H1 (cell line): ENCODE results near the gene NFATC4. TPM values are rescaled to one million over a fixed set of nuclear protein-coding genes. Genes with fewer than 3 reads are reported as not detected.

Experiments
- CTCF ChIA-PET: fragments of 300-600 bp; sonication (Branson Sonifier 250); formaldehyde crosslinking; loops from one replicate; lab custom pipeline; 2021; ENCODE audit not compliant: partially characterized antibody; lab: Charles Lee
- POLR2A ChIA-PET: fragments of 300-600 bp; sonication (Branson Sonifier 250); formaldehyde crosslinking; loops from one replicate; lab custom pipeline; 2021; ENCODE audit warnings: inconsistent platforms; ENCODE audit not compliant: partially characterized antibody; lab: Charles Lee
- DNase-seq, 2 experiments: peaks; one replicate each; pipeline versions ENCODE4 v3.0.0 to v3.0.0-alpha.2; 2010 to 2022; ENCODE audit warnings: low spot score in 2 of 2, low read depth in 1 of 2, mixed read lengths in 1 of 2
- FAIRE-seq: peaks from 2 replicates; lab custom pipeline; 2011; peaks lifted over from hg19 to GRCh38; lab: Jason Lieb, UNC
- H2AFZ ChIP-seq: 2 replicates; pipeline ENCODE4 v1.8.1; 2012; ENCODE audit warnings: low read length, inconsistent platforms
- H2AK5ac ChIP-seq: 2 replicates; pipeline ENCODE4 v1.6.1; 2013; ENCODE audit warnings: low read depth, low read length
- H2BK120ac ChIP-seq: replicated peaks from 2 replicates; pipeline ENCODE3; 2013; ENCODE audit warnings: low read depth, low read length, inconsistent platforms
- H2BK12ac ChIP-seq: 2 replicates; pipeline ENCODE4 v1.6.1; 2013; ENCODE audit warnings: low read depth, low read length
- H2BK15ac ChIP-seq: 2 replicates; pipeline ENCODE4 v1.6.1; 2013; ENCODE audit warnings: low read length
- H2BK20ac ChIP-seq: 2 replicates; pipeline ENCODE4 v1.6.1; 2013; ENCODE audit warnings: low read length
- H2BK5ac ChIP-seq: 2 replicates; pipeline ENCODE4 v1.6.1; 2013; ENCODE audit warnings: low read depth, low read length
- H3K14ac ChIP-seq: 2 replicates; pipeline ENCODE4 v1.6.1; 2013; ENCODE audit warnings: inconsistent platforms; ENCODE audit not compliant: insufficient read length
- H3K18ac ChIP-seq: 2 replicates; pipeline ENCODE4 v1.6.1; 2013; ENCODE audit warnings: low read length; ENCODE audit errors: extremely low read depth
- H3K23ac ChIP-seq: 2 replicates; pipeline ENCODE4 v1.6.1; 2013; ENCODE audit warnings: inconsistent platforms; ENCODE audit not compliant: insufficient read length
- H3K23me2 ChIP-seq: 2 replicates; pipeline ENCODE4 v1.6.1; 2013; ENCODE audit warnings: low read depth, low read length
- H3K27ac ChIP-seq: 2 replicates; pipeline ENCODE4 v1.6.1; 2011; ENCODE audit warnings: low read depth, low read length, inconsistent platforms
- H3K27me3 ChIP-seq, 4 experiments: replicated peaks in 1 of 4; 1 replicate in 1 of 4; 2 replicates in 3 of 4; pipeline versions ENCODE4 v1.6.1 to v1.8.1; 2011 to 2013; ENCODE audit warnings: low read length in 3 of 4, mild to moderate bottlenecking in 3 of 4, inconsistent platforms in 2 of 4, mixed read lengths in 2 of 4, moderate library complexity in 1 of 4; ENCODE audit not compliant: control insufficient read depth in 3 of 4, insufficient read depth in 3 of 4; ENCODE audit errors: extremely low read depth in 1 of 4
- H3K36me3 ChIP-seq, 4 experiments: 2 replicates each; pipeline versions ENCODE4 v1.6.1 to v1.8.1; 2011 to 2013; ENCODE audit warnings: mild to moderate bottlenecking in 4 of 4, low read length in 3 of 4, moderate library complexity in 2 of 4, control low read depth in 1 of 4, inconsistent platforms in 1 of 4; ENCODE audit not compliant: insufficient read depth in 4 of 4, control insufficient read depth in 2 of 4
- H3K4ac ChIP-seq: replicated peaks from 2 replicates; pipeline ENCODE3; 2013; ENCODE audit warnings: low read length, low read depth, mixed read lengths, inconsistent platforms; ENCODE audit not compliant: insufficient read length
- H3K4me1 ChIP-seq, 4 experiments: replicated peaks in 1 of 4; 1 replicate in 1 of 4; 2 replicates in 3 of 4; pipeline versions ENCODE4 v1.6.1 to v1.8.1; 2011 to 2013; ENCODE audit warnings: low read length in 3 of 4, inconsistent platforms in 2 of 4, mixed read lengths in 1 of 4; ENCODE audit not compliant: insufficient read depth in 4 of 4, control insufficient read depth in 3 of 4
- H3K4me2 ChIP-seq, 2 experiments: 2 replicates each; pipeline versions ENCODE4 v1.6.1 to v1.8.1; 2011 to 2013; ENCODE audit warnings: low read depth in 2 of 2, low read length in 2 of 2, control low read depth in 1 of 2, inconsistent platforms in 1 of 2, mild to moderate bottlenecking in 1 of 2; ENCODE audit not compliant: insufficient read depth in 1 of 2
- H3K4me3 ChIP-seq, 4 experiments: fragments of 200-600, 300-600 bp in 1 of 4; sonication (generic), shearing (Covaris generic), sonication (Bioruptor Twin) in 1 of 4; 2 replicates each; pipeline versions ENCODE4 v1.5.1 to v1.8.1; 2011 to 2016; ENCODE audit warnings: low read length in 4 of 4, low read depth in 3 of 4, control low read depth in 2 of 4, inconsistent platforms in 2 of 4, mild to moderate bottlenecking in 2 of 4, mixed read lengths in 1 of 4, moderate library complexity in 1 of 4; ENCODE audit not compliant: insufficient read depth in 2 of 4; ENCODE audit errors: extremely low read depth in 1 of 4
- H3K56ac ChIP-seq: replicated peaks from 2 replicates; pipeline ENCODE3; 2013; ENCODE audit warnings: low read depth, mild to moderate bottlenecking, mixed read lengths, low read length, inconsistent platforms; ENCODE audit not compliant: insufficient read length
- H3K79me1 ChIP-seq: 2 replicates; pipeline ENCODE4 v1.6.1; 2013; ENCODE audit warnings: low read depth, low read length, control low read depth
- H3K79me2 ChIP-seq, 2 experiments: 2 replicates each; pipeline versions ENCODE4 v1.6.1 to v1.8.1; 2012 to 2013; ENCODE audit warnings: low read length in 2 of 2, mild to moderate bottlenecking in 2 of 2, inconsistent platforms in 1 of 2; ENCODE audit not compliant: insufficient read depth in 2 of 2, control insufficient read depth in 1 of 2
- H3K9ac ChIP-seq, 4 experiments: replicated peaks in 1 of 4; 1 replicate in 1 of 4; 2 replicates in 3 of 4; pipeline versions ENCODE4 v1.6.1 to v1.8.1; 2011 to 2013; ENCODE audit warnings: low read depth in 3 of 4, low read length in 3 of 4, control low read depth in 2 of 4, mild to moderate bottlenecking in 2 of 4, moderate library complexity in 2 of 4, inconsistent platforms in 1 of 4; ENCODE audit errors: extremely low read depth in 1 of 4
- H3K9me3 ChIP-seq, 2 experiments: 2 replicates each; pipeline versions ENCODE4 v1.6.1 to v1.8.1; 2012 to 2013; ENCODE audit warnings: mild to moderate bottlenecking in 2 of 2, moderate library complexity in 2 of 2, control low read depth in 1 of 2, inconsistent platforms in 1 of 2, low read depth in 1 of 2, low read length in 1 of 2, mixed read lengths in 1 of 2; ENCODE audit not compliant: insufficient read depth in 2 of 2
- H4K20me1 ChIP-seq, 2 experiments: replicated peaks in 1 of 2; 2 replicates each; pipeline versions ENCODE3 to v1.8.1; 2011 to 2013; ENCODE audit warnings: inconsistent platforms in 2 of 2, low read length in 2 of 2, mild to moderate bottlenecking in 1 of 2; ENCODE audit not compliant: insufficient read depth in 2 of 2, control insufficient read depth in 1 of 2
- H4K5ac ChIP-seq: 2 replicates; pipeline ENCODE4 v1.6.1; 2013; ENCODE audit warnings: low read length, low read depth, mixed read lengths, inconsistent platforms; ENCODE audit not compliant: insufficient read length
- H4K8ac ChIP-seq: 2 replicates; pipeline ENCODE4 v1.8.0; 2013; ENCODE audit warnings: mild to moderate bottlenecking, moderate library complexity, low read length, inconsistent platforms; ENCODE audit not compliant: insufficient read depth; ENCODE audit errors: extremely low read depth
- H4K91ac ChIP-seq: replicated peaks from 2 replicates; pipeline ENCODE3; 2013; ENCODE audit warnings: low read length, mixed read lengths, inconsistent platforms; ENCODE audit not compliant: insufficient read length
- FOSL1 ChIP-seq: IDR thresholded peaks from 2 replicates; pipeline ENCODE4 v1.6.1; 2011; ENCODE audit warnings: mild to moderate bottlenecking, low read depth, low read length, moderate library complexity; ENCODE audit not compliant: insufficient read depth
- SRF ChIP-seq: IDR thresholded peaks from 2 replicates; pipeline ENCODE4 v1.6.1; 2011; ENCODE audit warnings: mild to moderate bottlenecking, low read depth, low read length, moderate library complexity
- WGBS, 2 experiments: shearing (Covaris generic) in 1 of 2; methylation state at CpG; one replicate each; pipeline versions ENCODE4 v1.1.6 to v1.1.7; 2013 to 2015; ENCODE audit warnings: low lambda C conversion rate in 2 of 2, mixed read lengths in 2 of 2, inconsistent platforms in 1 of 2, low coverage in 1 of 2, missing lambda C conversion rate in 1 of 2; ENCODE audit not compliant: insufficient replicate concordance in 2 of 2, insufficient coverage in 1 of 2, insufficient read length in 1 of 2; ENCODE audit errors: extremely low coverage in 1 of 2, missing lambda C conversion rate in 1 of 2; 5-methylcytosine and 5-hydroxymethylcytosine counted together
- polyA plus RNA-seq, 7 experiments: library from polyadenylated mRNA; depleted of rRNA in 3 of 7; stranded (reverse) in 5 of 7; unstranded in 2 of 7; fragments of >200 nt in 5 of 7; fragments of 200-250 nt in 2 of 7; gene quantifications; 1 replicate in 5 of 7; 2 replicates in 1 of 7; 4 replicates in 1 of 7; pipeline versions ENCODE4 v1.2.1 to v1.2.3, GENCODE V29; 2011 to 2013; ENCODE audit warnings: missing spikeins in 2 of 7, mixed read lengths in 2 of 7
- total RNA-seq: library from RNA; stranded (reverse); fragmentation: NEBNext Ultra II Directional; extraction: Animal tissue kit (Norgen Biotek cat#: 25700); gene quantifications from 2 replicates; pipeline ENCODE4 v1.2.1, GENCODE V29; 2021
- TF ChIP-seq, protein P1 (sequence below): IDR thresholded peaks from 2 replicates; pipeline ENCODE4 v1.6.1; 2011; ENCODE audit warnings: low read length, improper control_type of control experiment

The NFATC4 gene
- total and polyA plus RNA-seq, 2 of the 8 experiments (the other 6 are each of a cell fraction or from before 2014, with no cell fraction given): 47.3 to 50.3 TPM

DNA sequence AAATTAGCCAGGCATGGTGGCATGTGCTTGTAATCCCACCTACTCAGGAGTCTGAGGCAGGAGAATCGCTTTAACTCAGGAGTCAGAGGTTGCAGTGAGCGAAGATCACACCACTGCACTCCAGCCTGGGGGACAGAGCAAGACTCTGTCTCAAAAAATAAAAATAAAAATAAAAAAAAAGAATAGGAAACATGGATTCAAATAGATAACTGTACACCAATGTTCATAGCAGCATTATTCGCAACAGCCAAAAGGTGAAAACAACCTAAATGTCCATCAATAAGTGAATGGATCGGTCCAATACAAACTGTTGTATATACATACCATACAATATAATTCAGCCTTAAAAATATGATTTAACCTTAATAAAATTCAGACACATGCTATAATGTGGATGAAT, 25.1 kb upstream of the NFATC4 start:
- no peaks in the 10 kb centered on the region for H3K36me3 ChIP-seq
- H4K20me1 ChIP-seq: no peaks in the 10 kb centered on the region
- peaks cover 8% of the 10 kb centered on the region; the same call in 1 of the 2 replicates for H3K23me2 ChIP-seq
- no peak overlapping the region for H2BK15ac ChIP-seq
- ChIA-PET POLR2A (no interaction called here), CTCF (interaction anchor here (1.0 to 27.8 kb wide), 3 partner anchors 19 to 85 kb away, joined by 4 to 664 read pairs (median 5); partner anchors contain the start of genes CBLN3 and KHNYN)
- no peak overlapping the region for H3K27ac ChIP-seq
- peaks cover 27 to 40% (median 38%) of the 10 kb centered on the region in 4 experiments for H3K27me3 ChIP-seq
- no peaks in the 10 kb centered on the region for H3K79me1 ChIP-seq
- no peak overlapping the region for H2BK120ac ChIP-seq
- H3K23ac ChIP-seq: no peak overlapping the region
- H2BK20ac ChIP-seq: no peak overlapping the region
- no peak overlapping the region for H2BK12ac ChIP-seq
- H4K5ac ChIP-seq: no peak overlapping the region
- no peak overlapping the region for H2AFZ ChIP-seq
- H4K8ac ChIP-seq: no peak overlapping the region
- DNase-seq (no peak), FAIRE-seq (no peak)
- no peak overlapping the region for H4K91ac ChIP-seq
- WGBS, 2 experiments: 94% methylated on average over 4 of the region's 4 CpGs; no CpG with 5 or more reads in 1 of the 2 experiments
- H3K9me3 ChIP-seq: no peaks in the 10 kb centered on the region
- H2BK5ac ChIP-seq: no peak overlapping the region
- H3K18ac ChIP-seq: no peak overlapping the region
- H3K4me1 ChIP-seq: peaks cover 0 to 5% (median 0%) of the 10 kb centered on the region in 4 experiments; a peak in 2 of 7 replicates
- no peak overlapping the region for H3K4ac ChIP-seq
- no peak overlapping the region for H3K14ac ChIP-seq
- no peak overlapping the region for H3K9ac ChIP-seq
- H3K56ac ChIP-seq: no peak overlapping the region
- no peak overlapping the region for H3K4me2 ChIP-seq
- no peak overlapping the region for H2AK5ac ChIP-seq
- TF ChIP-seq FOSL1 (no peak), SRF (no peak)
- TF ChIP-seq, protein P1, sequence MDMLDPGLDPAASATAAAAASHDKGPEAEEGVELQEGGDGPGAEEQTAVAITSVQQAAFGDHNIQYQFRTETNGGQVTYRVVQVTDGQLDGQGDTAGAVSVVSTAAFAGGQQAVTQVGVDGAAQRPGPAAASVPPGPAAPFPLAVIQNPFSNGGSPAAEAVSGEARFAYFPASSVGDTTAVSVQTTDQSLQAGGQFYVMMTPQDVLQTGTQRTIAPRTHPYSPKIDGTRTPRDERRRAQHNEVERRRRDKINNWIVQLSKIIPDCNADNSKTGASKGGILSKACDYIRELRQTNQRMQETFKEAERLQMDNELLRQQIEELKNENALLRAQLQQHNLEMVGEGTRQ: no peak
- H3K79me2 ChIP-seq: no peaks in the 10 kb centered on the region
- no peak overlapping the region for H3K4me3 ChIP-seq
